Measurements from ENCODE around the gene TCTA.
A peak's percentile ranks its signal among the peaks of the same experiment; 100 is the strongest.

The TCTA gene

GRCh38 chr3:49406571-49407565 lies 5.4 kb upstream of the TCTA start:
- TF ChIP-seq CTCF (IDR thresholded peaks at IDR 0.05), result no peak
- Histone ChIP-seq H2AFZ (no peak overlapping the region), H3K9me3 (ENCODE audit: control insufficient read depth, low read length) (no peaks in the 10 kb centered on the region), H3K9ac (no peak overlapping the region), H3K36me3 (ENCODE audit: control insufficient read depth, insufficient read depth, low read length) (no peaks in the 10 kb centered on the region), H3K4me1 (peaks cover 10% of the 10 kb centered on the region), H3K27me3 (ENCODE audit: control insufficient read depth, insufficient read depth, low read length) (no peaks in the 10 kb centered on the region), H3K4me3 (ENCODE audit: low read depth, low read length) (no peak overlapping the region), H3K79me2 (peaks cover 72% of the 10 kb centered on the region), H3K27ac (no peak overlapping the region), H3K4me2 (ENCODE audit: low read length) (peak overlapping the region; percentile 51)

GRCh38 chr3:49410066-49410845 lies 2.0 kb upstream of the TCTA start:
- Histone ChIP-seq H3K27ac (peak overlapping the region; percentile 87), H3K36me3 (ENCODE audit: control insufficient read depth, insufficient read depth, low read length) (no peaks in the 10 kb centered on the region), H3K4me2 (ENCODE audit: low read length) (peak overlapping the region; percentile 81), H3K9me3 (ENCODE audit: control insufficient read depth, low read length) (no peaks in the 10 kb centered on the region), H3K4me1 (peaks cover 20% of the 10 kb centered on the region), H3K4me3 (ENCODE audit: low read depth, low read length) (peak overlapping the region; percentile 86), H2AFZ (no peak overlapping the region), H3K9ac (no peak overlapping the region), H3K79me2 (peaks cover 54% of the 10 kb centered on the region), H3K27me3 (ENCODE audit: control insufficient read depth, insufficient read depth, low read length) (no peaks in the 10 kb centered on the region)
- no peak for TF ChIP-seq CTCF (IDR thresholded peaks at IDR 0.05)

GRCh38 chr3:49410846-49411534 lies 1.2 kb upstream of the TCTA start:
- H3K9me3 ChIP-seq (ENCODE audit: control insufficient read depth, low read length), result no peaks in the 10 kb centered on the region
- peaks cover 22% of the 10 kb centered on the region for H3K4me1 ChIP-seq
- TF ChIP-seq CTCF (IDR thresholded peaks at IDR 0.05), result no peak
- H3K4me3 ChIP-seq (ENCODE audit: low read depth, low read length), result peak overlapping the region; percentile 86
- H3K9ac ChIP-seq, result peak overlapping the region; percentile 39
- peak overlapping the region; percentile 87 for H3K27ac ChIP-seq
- H3K79me2 ChIP-seq, result peaks cover 51% of the 10 kb centered on the region
- no peaks in the 10 kb centered on the region for H3K27me3 ChIP-seq (ENCODE audit: control insufficient read depth, insufficient read depth, low read length)
- H3K4me2 ChIP-seq (ENCODE audit: low read length), result peak overlapping the region; percentile 81
- no peaks in the 10 kb centered on the region for H3K36me3 ChIP-seq (ENCODE audit: control insufficient read depth, insufficient read depth, low read length)
- peak overlapping the region; percentile 45 for H2AFZ ChIP-seq

- Histone ChIP-seq H3K9ac (peak overlapping the region; percentile 39), H3K4me1 (peaks cover 23% of the 10 kb centered on the region), H3K36me3 (ENCODE audit: control insufficient read depth, insufficient read depth, low read length) (no peaks in the 10 kb centered on the region), H2AFZ (peak overlapping the region; percentile 86), H3K4me3 (ENCODE audit: low read depth, low read length) (peak overlapping the region; percentile 86), H3K9me3 (ENCODE audit: control insufficient read depth, low read length) (no peaks in the 10 kb centered on the region), H3K4me2 (ENCODE audit: low read length) (peak overlapping the region; percentile 81), H3K27me3 (ENCODE audit: control insufficient read depth, insufficient read depth, low read length) (no peaks in the 10 kb centered on the region), H3K79me2 (peaks cover 47% of the 10 kb centered on the region), H3K27ac (peak overlapping the region; percentile 87)
- TF ChIP-seq CTCF (IDR thresholded peaks at IDR 0.05), result no peak
These were observed 672 bp upstream of the TCTA start for GRCh38 chr3:49411535-49411967.
